Myocyte (in vitro differentiated cells): ENCODE measurements around the gene DGKE. TPM values are rescaled to one million over a fixed set of nuclear protein-coding genes. Genes with fewer than 3 reads are reported as not detected.
A peak's percentile ranks its signal among the peaks of the same experiment; 100 is the strongest.

Experiments
- DNase-seq: peaks from one replicate; pipeline ENCODE4 v3.0.0-alpha.2; 2012; ENCODE audit warnings: low read depth
- polyA plus RNA-seq: library from polyadenylated mRNA; unstranded; fragments of >200 nt; gene quantifications from one replicate; pipeline ENCODE4 v1.2.1, GENCODE V29; 2012; ENCODE audit warnings: missing spikeins
- total RNA-seq: library from RNA; depleted of rRNA; stranded (reverse); fragments of >200 nt; gene quantifications from 2 replicates; pipeline ENCODE4 v1.2.3, GENCODE V29; 2014

The DGKE gene
- 2.7 and 3.1 TPM in 2 replicates for total RNA-seq
- 0.69 TPM for polyA plus RNA-seq

GRCh38 chr17:56833809-56834379, at the start of gene DGKE, which contains the start of gene C17orf67:
TSS of gene DGKE (plus strand) at chr17:56834151. CDS start at chr17:56834796, 645 bp downstream.
TSS of gene C17orf67 (minus strand) at chr17:56833920. CDS start at chr17:56815810, 18,110 bp downstream.
- peak; percentile 96 for DNase-seq

- peak; percentile 65 for DNase-seq
These were observed 48.5 kb upstream of the DGKE start for GRCh38 chr17:56785405-56785804.

GRCh38 chr17:56785997-56786680, 47.8 kb upstream of the DGKE start:
- DNase-seq, result no peak

- peak; percentile 96 for DNase-seq
These were observed 46.9 kb upstream of the DGKE start for GRCh38 chr17:56786989-56787482.

GRCh38 chr17:56792267-56792666, 41.7 kb upstream of the DGKE start:
- DNase-seq, result no peak

GRCh38 chr17:56793531-56793930, 40.4 kb upstream of the DGKE start:
- no peak for DNase-seq

- no peak for DNase-seq
These were observed 40.0 kb upstream of the DGKE start for GRCh38 chr17:56793957-56794356.

- no peak for DNase-seq
These were observed 38.6 kb upstream of the DGKE start for GRCh38 chr17:56795221-56795865.

- no peak for DNase-seq
These were observed 37.4 kb upstream of the DGKE start for GRCh38 chr17:56796536-56796935.

GRCh38 chr17:56798916-56799315, 35.0 kb upstream of the DGKE start:
- no peak for DNase-seq

GRCh38 chr17:56801459-56802178, 32.3 kb upstream of the DGKE start:
- no peak for DNase-seq

GRCh38 chr17:56803071-56803470, 30.9 kb upstream of the DGKE start:
- DNase-seq, result no peak

- DNase-seq, result no peak
These were observed 29.5 kb upstream of the DGKE start for GRCh38 chr17:56804454-56804853.

GRCh38 chr17:56806949-56807348, 27.0 kb upstream of the DGKE start:
- peak; percentile 80 for DNase-seq

GRCh38 chr17:56807723-56808122, 26.2 kb upstream of the DGKE start:
- no peak for DNase-seq

GRCh38 chr17:56808503-56808902, 25.4 kb upstream of the DGKE start:
- no peak for DNase-seq

- no peak for DNase-seq
These were observed 24.7 kb upstream of the DGKE start for GRCh38 chr17:56809106-56809819.

- no peak for DNase-seq
These were observed 24.2 kb upstream of the DGKE start for GRCh38 chr17:56809820-56810179.

- peak; percentile 62 for DNase-seq
These were observed 23.6 kb upstream of the DGKE start for GRCh38 chr17:56810343-56810742.

GRCh38 chr17:56810891-56811775, 22.8 kb upstream of the DGKE start:
- DNase-seq, result no peak
